ENCODE data around the gene LCN15. TPM values are rescaled to one million over a fixed set of nuclear protein-coding genes. Genes with fewer than 3 reads are reported as not detected.

LCN15 gene
- total and polyA plus RNA-seq, 2 experiments from 2014 or later, result 0.76 to 0.90 TPM

Small RNA genes within 50 kb of the gene (microRNA-seq; reads per million reads assigned to microRNA genes)
- gene MIR6722, result not detected

Small RNA genes within 50 kb of the gene (small RNA-seq; reads per million reads assigned to genes)
- gene AL355987.2 (ENCODE audit: low replicate concordance) (not detected), gene ATP6V1G1P3 (ENCODE audit: low replicate concordance) (not detected), gene MIR6722 (ENCODE audit: low replicate concordance) (not detected)

Other genes starting within 250 kb of the LCN15 start
- gene NOTCH1, start 218.5 kb downstream of the LCN15 start, total RNA-seq (2014; rRNA removed; shearing (Covaris generic)), result 78.7 and 97.2 TPM in 2 replicates
- gene NOTCH1, start 218.5 kb downstream of the LCN15 start, polyA plus RNA-seq (2016; fragmentation: Nextera tagmentation; extraction: Ambion mirVana), result 9.9 and 10.3 TPM in 2 replicates
- gene EGFL7, start 101.6 kb downstream of the LCN15 start, total RNA-seq (2014; rRNA removed; shearing (Covaris generic)), result 56.1 and 60.8 TPM in 2 replicates
- gene EGFL7, start 101.6 kb downstream of the LCN15 start, polyA plus RNA-seq (2016; fragmentation: Nextera tagmentation; extraction: Ambion mirVana), result 38.2 and 44.4 TPM in 2 replicates
- 33.3 and 44.7 TPM in 2 replicates for gene AGPAT2, start 77.1 kb downstream of the LCN15 start, total RNA-seq (2014; rRNA removed; shearing (Covaris generic))
- 31.8 and 34.4 TPM in 2 replicates for gene AGPAT2, start 77.1 kb downstream of the LCN15 start, polyA plus RNA-seq (2016; fragmentation: Nextera tagmentation; extraction: Ambion mirVana)
- gene DIPK1B, start 51.9 kb downstream of the LCN15 start, total RNA-seq (2014; rRNA removed; shearing (Covaris generic)), result 47.2 and 60.0 TPM in 2 replicates
- gene DIPK1B, start 51.9 kb downstream of the LCN15 start, polyA plus RNA-seq (2016; fragmentation: Nextera tagmentation; extraction: Ambion mirVana), result 18.7 and 24.2 TPM in 2 replicates
- 0.45 and 9.8 TPM in 2 replicates for gene LCN10, start 21.6 kb downstream of the LCN15 start, total RNA-seq (2014; rRNA removed; shearing (Covaris generic))
- 0.43 and 0.74 TPM in 2 replicates for gene LCN10, start 21.6 kb downstream of the LCN15 start, polyA plus RNA-seq (2016; fragmentation: Nextera tagmentation; extraction: Ambion mirVana)
- not detected in 2 replicates for gene LCN6, start 16.0 kb downstream of the LCN15 start, total RNA-seq (2014; rRNA removed; shearing (Covaris generic))
- not detected in 2 replicates for gene LCN6, start 16.0 kb downstream of the LCN15 start, polyA plus RNA-seq (2016; fragmentation: Nextera tagmentation; extraction: Ambion mirVana)
- not detected in 2 replicates for gene LCN8, start 6.3 kb downstream of the LCN15 start, total RNA-seq (2014; rRNA removed; shearing (Covaris generic))
- gene LCN8, start 6.3 kb downstream of the LCN15 start, polyA plus RNA-seq (2016; fragmentation: Nextera tagmentation; extraction: Ambion mirVana), result not detected in 2 replicates
- gene TMEM141, start 26.8 kb upstream of the LCN15 start, total RNA-seq (2014; rRNA removed; shearing (Covaris generic)), result 57.0 and 71.4 TPM in 2 replicates
- 90.0 and 90.5 TPM in 2 replicates for gene TMEM141, start 26.8 kb upstream of the LCN15 start, polyA plus RNA-seq (2016; fragmentation: Nextera tagmentation; extraction: Ambion mirVana)
- 1.1 and 2.9 TPM in 2 replicates for gene CCDC183, start 31.8 kb upstream of the LCN15 start, total RNA-seq (2014; rRNA removed; shearing (Covaris generic))
- gene CCDC183, start 31.8 kb upstream of the LCN15 start, polyA plus RNA-seq (2016; fragmentation: Nextera tagmentation; extraction: Ambion mirVana), result 1.2 and 1.6 TPM in 2 replicates
- 117 and 127 TPM in 2 replicates for gene RABL6, start 43.4 kb upstream of the LCN15 start, total RNA-seq (2014; rRNA removed; shearing (Covaris generic))
- gene RABL6, start 43.4 kb upstream of the LCN15 start, polyA plus RNA-seq (2016; fragmentation: Nextera tagmentation; extraction: Ambion mirVana), result 59.1 and 66.7 TPM in 2 replicates
- 0.12 and 0.49 TPM in 2 replicates for gene AJM1, start 78.0 kb upstream of the LCN15 start, total RNA-seq (2014; rRNA removed; shearing (Covaris generic))
- gene AJM1, start 78.0 kb upstream of the LCN15 start, polyA plus RNA-seq (2016; fragmentation: Nextera tagmentation; extraction: Ambion mirVana), result 0.28 and 0.36 TPM in 2 replicates
- 67.1 and 86.2 TPM in 2 replicates for gene PHPT1, start 84.9 kb upstream of the LCN15 start, total RNA-seq (2014; rRNA removed; shearing (Covaris generic))
- gene PHPT1, start 84.9 kb upstream of the LCN15 start, polyA plus RNA-seq (2016; fragmentation: Nextera tagmentation; extraction: Ambion mirVana), result 437 and 509 TPM in 2 replicates
- 4.1 and 6.8 TPM in 2 replicates for gene MAMDC4, start 87.8 kb upstream of the LCN15 start, total RNA-seq (2014; rRNA removed; shearing (Covaris generic))
- 1.7 and 2.7 TPM in 2 replicates for gene MAMDC4, start 87.8 kb upstream of the LCN15 start, polyA plus RNA-seq (2016; fragmentation: Nextera tagmentation; extraction: Ambion mirVana)
- 273 and 326 TPM in 2 replicates for gene EDF1, start 101.8 kb upstream of the LCN15 start, total RNA-seq (2014; rRNA removed; shearing (Covaris generic))
- 793 and 860 TPM in 2 replicates for gene EDF1, start 101.8 kb upstream of the LCN15 start, polyA plus RNA-seq (2016; fragmentation: Nextera tagmentation; extraction: Ambion mirVana)
- 31.5 and 39.9 TPM in 2 replicates for gene TRAF2, start 122.0 kb upstream of the LCN15 start, total RNA-seq (2014; rRNA removed; shearing (Covaris generic))
- gene TRAF2, start 122.0 kb upstream of the LCN15 start, polyA plus RNA-seq (2016; fragmentation: Nextera tagmentation; extraction: Ambion mirVana), result 24.8 and 25.4 TPM in 2 replicates
- 102 and 111 TPM in 2 replicates for gene FBXW5, start 180.2 kb upstream of the LCN15 start, total RNA-seq (2014; rRNA removed; shearing (Covaris generic))
- gene FBXW5, start 180.2 kb upstream of the LCN15 start, polyA plus RNA-seq (2016; fragmentation: Nextera tagmentation; extraction: Ambion mirVana), result 27.0 and 27.9 TPM in 2 replicates
- not detected in 2 replicates for gene C8G, start 180.7 kb upstream of the LCN15 start, total RNA-seq (2014; rRNA removed; shearing (Covaris generic))
- not detected in 2 replicates for gene C8G, start 180.7 kb upstream of the LCN15 start, polyA plus RNA-seq (2016; fragmentation: Nextera tagmentation; extraction: Ambion mirVana)
- 0.69 and 2.6 TPM in 2 replicates for gene LCN12, start 187.8 kb upstream of the LCN15 start, total RNA-seq (2014; rRNA removed; shearing (Covaris generic))
- 0.39 and 0.68 TPM in 2 replicates for gene LCN12, start 187.8 kb upstream of the LCN15 start, polyA plus RNA-seq (2016; fragmentation: Nextera tagmentation; extraction: Ambion mirVana)
- 1.9 TPM in 1 of 2 replicates, not detected in the other for gene PTGDS, start 213.0 kb upstream of the LCN15 start, total RNA-seq (2014; rRNA removed; shearing (Covaris generic))
- 3.1 and 5.9 TPM in 2 replicates for gene PTGDS, start 213.0 kb upstream of the LCN15 start, polyA plus RNA-seq (2016; fragmentation: Nextera tagmentation; extraction: Ambion mirVana)
- gene LCNL1, start 218.5 kb upstream of the LCN15 start, total RNA-seq (2014; rRNA removed; shearing (Covaris generic)), result not detected in 2 replicates
- gene LCNL1, start 218.5 kb upstream of the LCN15 start, polyA plus RNA-seq (2016; fragmentation: Nextera tagmentation; extraction: Ambion mirVana), result 0.11 and 0.14 TPM in 2 replicates
- 33.9 and 71.5 TPM in 2 replicates for gene PAXX, start 227.9 kb upstream of the LCN15 start, total RNA-seq (2014; rRNA removed; shearing (Covaris generic))
- 86.0 and 88.3 TPM in 2 replicates for gene PAXX, start 227.9 kb upstream of the LCN15 start, polyA plus RNA-seq (2016; fragmentation: Nextera tagmentation; extraction: Ambion mirVana)
- gene CLIC3, start 232.1 kb upstream of the LCN15 start, total RNA-seq (2014; rRNA removed; shearing (Covaris generic)), result 0.56 TPM in 1 of 2 replicates, not detected in the other
- 0.53 and 0.57 TPM in 2 replicates for gene CLIC3, start 232.1 kb upstream of the LCN15 start, polyA plus RNA-seq (2016; fragmentation: Nextera tagmentation; extraction: Ambion mirVana)